GM08714 (cell line): ENCODE measurements around the gene VSTM2B.
"Not testable (repeated sequence)": the region's sequence is repeated elsewhere in the genome, so short reads cannot be mapped to it uniquely, and the experiment has no call there.

ENCODE experiments used
- H3K4me3 ChIP-seq: fragments of 200-500 bp; sonication (Bioruptor generic); 2 replicates; pipeline ENCODE4 v1.5.1; 2014; ENCODE audit warnings: mild to moderate bottlenecking, low read length, inconsistent platforms
- ZNF274 ChIP-seq: IDR thresholded peaks from 2 replicates; pipeline ENCODE4 v1.6.1; 2012; ENCODE audit warnings: mild to moderate bottlenecking, low read depth, low read length

The VSTM2B gene

GRCh38 chr19:29538146-29538545 lies 12.4 kb downstream of the VSTM2B start:
- TF ChIP-seq ZNF274: no peak
- no peak overlapping the region for H3K4me3 ChIP-seq

GRCh38 chr19:29538651-29539050 lies 12.9 kb downstream of the VSTM2B start:
- no peak for TF ChIP-seq ZNF274

GRCh38 chr19:29539131-29539530 lies 13.3 kb downstream of the VSTM2B start:
- H3K4me3 ChIP-seq: no peak overlapping the region
- TF ChIP-seq ZNF274: no peak

More at GRCh38 chr19:29538651-29539050, 12.9 kb downstream of the VSTM2B start:
- H3K4me3 ChIP-seq: no peak overlapping the region

- no peak overlapping the region for H3K4me3 ChIP-seq
- no peak for TF ChIP-seq ZNF274
Observed at GRCh38 chr19:29539670-29540069, 13.9 kb downstream of the VSTM2B start.

GRCh38 chr19:29540114-29540513 lies 14.3 kb downstream of the VSTM2B start:
- no peak for TF ChIP-seq ZNF274

GRCh38 chr19:29541473-29542253 lies 15.9 kb downstream of the VSTM2B start:
- H3K4me3 ChIP-seq: no peak overlapping the region
- no peak for TF ChIP-seq ZNF274

More at GRCh38 chr19:29540114-29540513, 14.3 kb downstream of the VSTM2B start:
- no peak overlapping the region for H3K4me3 ChIP-seq

GRCh38 chr19:29542327-29542726 lies 16.5 kb downstream of the VSTM2B start:
- no peak for TF ChIP-seq ZNF274
- no peak overlapping the region for H3K4me3 ChIP-seq

GRCh38 chr19:29542776-29543175 lies 17.0 kb downstream of the VSTM2B start:
- no peak for TF ChIP-seq ZNF274
- H3K4me3 ChIP-seq: no peak overlapping the region

- H3K4me3 ChIP-seq: no peak overlapping the region
- no peak for TF ChIP-seq ZNF274
Observed at GRCh38 chr19:29543381-29543780, 17.6 kb downstream of the VSTM2B start.

GRCh38 chr19:29544656-29545360 lies 19.0 kb downstream of the VSTM2B start:
- no peak overlapping the region for H3K4me3 ChIP-seq
- TF ChIP-seq ZNF274: no peak

- not testable (repeated sequence) for H3K4me3 ChIP-seq
Observed at GRCh38 chr19:29545447-29545846, 19.7 kb downstream of the VSTM2B start.

- no peak for TF ChIP-seq ZNF274
- H3K4me3 ChIP-seq: no peak overlapping the region
Observed at GRCh38 chr19:29545866-29546582, 20.2 kb downstream of the VSTM2B start.

GRCh38 chr19:29546583-29547190 lies 20.9 kb downstream of the VSTM2B start:
- no peak overlapping the region for H3K4me3 ChIP-seq
- no peak for TF ChIP-seq ZNF274

- TF ChIP-seq ZNF274: no peak
Observed at GRCh38 chr19:29547361-29547960, 21.7 kb downstream of the VSTM2B start.

GRCh38 chr19:29547981-29548380 lies 22.2 kb downstream of the VSTM2B start:
- TF ChIP-seq ZNF274: no peak

More at GRCh38 chr19:29547361-29547960, 21.7 kb downstream of the VSTM2B start:
- H3K4me3 ChIP-seq: no peak overlapping the region

More at GRCh38 chr19:29547981-29548380, 22.2 kb downstream of the VSTM2B start:
- no peak overlapping the region for H3K4me3 ChIP-seq
